AG04450 (cell line): ENCODE results near the gene CEACAM7. TPM values are rescaled to one million over a fixed set of nuclear protein-coding genes. Genes with fewer than 3 reads are reported as not detected.
A peak's percentile ranks its signal among the peaks of the same experiment; 100 is the strongest.

ENCODE experiments used
- CTCF ChIA-PET: fragments of 300-600, 350-600 bp; formaldehyde crosslinking; extraction: SDS; loops from one replicate; lab custom pipeline; 2022; ENCODE audit warnings: antibody characterized with exemption, inconsistent platforms; lab: Charles Lee
- POLR2A ChIA-PET: fragments of 350-600 bp; formaldehyde crosslinking; extraction: SDS; loops from one replicate; lab custom pipeline; 2021; ENCODE audit warnings: antibody characterized with exemption, inconsistent platforms; lab: Yijun Ruan, JAX
- DNase-seq: peaks from one replicate; pipeline ENCODE4 v3.0.0-alpha.2; 2011; ENCODE audit warnings: low read depth, low spot score
- H3K27ac ChIP-seq: one replicate; pipeline ENCODE4 v1.5.1; 2012; ENCODE audit warnings: low read depth, low read length, control low read depth
- H3K27me3 ChIP-seq: one replicate; pipeline ENCODE4 v1.6.0; 2012; ENCODE audit warnings: low read length; ENCODE audit not compliant: control insufficient read depth, insufficient read depth
- H3K4me3 ChIP-seq: 2 replicates; pipeline ENCODE4 v1.5.1; 2011; ENCODE audit warnings: mild to moderate bottlenecking, low read depth, low read length, control low read depth
- H3K9me3 ChIP-seq: 2 replicates; pipeline ENCODE4 v1.5.1; 2012; ENCODE audit warnings: low read length; ENCODE audit not compliant: control insufficient read depth, insufficient read depth
- polyA plus RNA-seq: library from polyadenylated mRNA; depleted of rRNA; stranded (reverse); fragments of >200 nt; gene quantifications from 2 replicates; pipeline ENCODE4 v1.2.3, GENCODE V29; 2011
- TF ChIP-seq, protein P1 (sequence below): IDR thresholded peaks from 2 replicates; pipeline ENCODE4 v1.5.1; 2011; ENCODE audit warnings: low read depth, low read length, control low read depth, inconsistent platforms

Gene CEACAM7
- polyA plus RNA-seq, 1 experiment: not detected

DNA sequence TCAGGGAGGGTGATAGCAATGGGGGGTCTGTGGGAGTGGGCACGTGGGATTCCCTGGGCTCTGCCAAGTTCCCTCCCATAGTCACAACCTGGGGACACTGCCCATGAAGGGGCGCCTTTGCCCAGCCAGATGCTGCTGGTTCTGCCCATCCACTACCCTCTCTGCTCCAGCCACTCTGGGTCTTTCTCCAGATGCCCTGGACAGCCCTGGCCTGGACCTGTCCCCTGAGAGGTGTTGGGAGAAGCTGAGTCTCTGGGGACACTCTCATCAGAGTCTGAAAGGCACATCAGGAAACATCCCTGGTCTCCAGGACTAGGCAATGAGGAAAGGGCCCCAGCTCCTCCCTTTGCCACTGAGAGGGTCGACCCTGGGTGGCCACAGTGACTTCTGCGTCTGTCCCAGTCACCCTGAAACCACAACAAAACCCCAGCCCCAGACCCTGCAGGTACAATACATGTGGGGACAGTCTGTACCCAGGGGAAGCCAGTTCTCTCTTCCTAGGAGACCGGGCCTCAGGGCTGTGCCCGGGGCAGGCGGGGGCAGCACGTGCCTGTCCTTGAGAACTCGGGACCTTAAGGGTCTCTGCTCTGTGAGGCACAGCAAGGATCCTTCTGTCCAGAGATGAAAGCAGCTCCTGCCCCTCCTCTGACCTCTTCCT, 9.3 kb upstream of the CEACAM7 start:
- no peak overlapping the region for H3K4me3 ChIP-seq
- ChIA-PET CTCF (no interaction called here), POLR2A (no interaction called here)
- TF ChIP-seq, protein P1, sequence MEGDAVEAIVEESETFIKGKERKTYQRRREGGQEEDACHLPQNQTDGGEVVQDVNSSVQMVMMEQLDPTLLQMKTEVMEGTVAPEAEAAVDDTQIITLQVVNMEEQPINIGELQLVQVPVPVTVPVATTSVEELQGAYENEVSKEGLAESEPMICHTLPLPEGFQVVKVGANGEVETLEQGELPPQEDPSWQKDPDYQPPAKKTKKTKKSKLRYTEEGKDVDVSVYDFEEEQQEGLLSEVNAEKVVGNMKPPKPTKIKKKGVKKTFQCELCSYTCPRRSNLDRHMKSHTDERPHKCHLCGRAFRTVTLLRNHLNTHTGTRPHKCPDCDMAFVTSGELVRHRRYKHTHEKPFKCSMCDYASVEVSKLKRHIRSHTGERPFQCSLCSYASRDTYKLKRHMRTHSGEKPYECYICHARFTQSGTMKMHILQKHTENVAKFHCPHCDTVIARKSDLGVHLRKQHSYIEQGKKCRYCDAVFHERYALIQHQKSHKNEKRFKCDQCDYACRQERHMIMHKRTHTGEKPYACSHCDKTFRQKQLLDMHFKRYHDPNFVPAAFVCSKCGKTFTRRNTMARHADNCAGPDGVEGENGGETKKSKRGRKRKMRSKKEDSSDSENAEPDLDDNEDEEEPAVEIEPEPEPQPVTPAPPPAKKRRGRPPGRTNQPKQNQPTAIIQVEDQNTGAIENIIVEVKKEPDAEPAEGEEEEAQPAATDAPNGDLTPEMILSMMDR: no peak
- DNase-seq: no peak
- H3K9me3 ChIP-seq: no peaks in the 10 kb centered on the region
- no peak overlapping the region for H3K27ac ChIP-seq
- no peaks in the 10 kb centered on the region for H3K27me3 ChIP-seq

DNA sequence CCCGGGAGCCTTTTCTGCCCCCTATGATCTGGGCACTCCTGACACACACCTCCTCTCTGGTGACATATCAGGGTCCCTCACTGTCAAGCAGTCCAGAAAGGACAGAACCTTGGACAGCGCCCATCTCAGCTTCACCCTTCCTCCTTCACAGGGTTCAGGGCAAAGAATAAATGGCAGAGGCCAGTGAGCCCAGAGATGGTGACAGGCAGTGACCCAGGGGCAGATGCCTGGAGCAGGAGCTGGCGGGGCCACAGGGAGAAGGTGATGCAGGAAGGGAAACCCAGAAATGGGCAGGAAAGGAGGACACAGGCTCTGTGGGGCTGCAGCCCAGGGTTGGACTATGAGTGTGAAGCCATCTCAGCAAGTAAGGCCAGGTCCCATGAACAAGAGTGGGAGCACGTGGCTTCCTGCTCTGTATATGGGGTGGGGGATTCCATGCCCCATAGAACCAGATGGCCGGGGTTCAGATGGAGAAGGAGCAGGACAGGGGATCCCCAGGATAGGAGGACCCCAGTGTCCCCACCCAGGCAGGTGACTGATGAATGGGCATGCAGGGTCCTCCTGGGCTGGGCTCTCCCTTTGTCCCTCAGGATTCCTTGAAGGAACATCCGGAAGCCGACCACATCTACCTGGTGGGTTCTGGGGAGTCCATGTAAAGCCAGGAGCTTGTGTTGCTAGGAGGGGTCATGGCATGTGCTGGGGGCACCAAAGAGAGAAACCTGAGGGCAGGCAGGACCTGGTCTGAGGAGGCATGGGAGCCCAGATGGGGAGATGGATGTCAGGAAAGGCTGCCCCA, 8.5 kb upstream of the CEACAM7 start:
- TF ChIP-seq, protein P1: no peak
- Histone ChIP-seq H3K27me3 (no peaks in the 10 kb centered on the region), H3K27ac (peak overlapping the region; percentile 11), H3K4me3 (no peak overlapping the region), H3K9me3 (no peaks in the 10 kb centered on the region)
- ChIA-PET POLR2A (no interaction called here), CTCF (no interaction called here)
- no peak for DNase-seq

DNA sequence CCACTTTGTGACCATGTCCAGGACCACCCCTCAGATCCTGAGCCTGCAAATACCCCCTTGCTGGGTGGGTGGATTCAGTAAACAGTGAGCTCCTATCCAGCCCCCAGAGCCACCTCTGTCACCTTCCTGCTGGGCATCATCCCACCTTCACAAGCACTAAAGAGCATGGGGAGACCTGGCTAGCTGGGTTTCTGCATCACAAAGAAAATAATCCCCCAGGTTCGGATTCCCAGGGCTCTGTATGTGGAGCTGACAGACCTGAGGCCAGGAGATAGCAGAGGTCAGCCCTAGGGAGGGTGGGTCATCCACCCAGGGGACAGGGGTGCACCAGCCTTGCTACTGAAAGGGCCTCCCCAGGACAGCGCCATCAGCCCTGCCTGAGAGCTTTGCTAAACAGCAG, 7.7 kb upstream of the CEACAM7 start:
- no peak for DNase-seq
- TF ChIP-seq, protein P1: no peak
- ChIA-PET CTCF (no interaction called here), POLR2A (no interaction called here)
- H3K4me3 ChIP-seq: no peak overlapping the region
- no peak overlapping the region for H3K27ac ChIP-seq
- H3K27me3 ChIP-seq: no peaks in the 10 kb centered on the region
- H3K9me3 ChIP-seq: no peaks in the 10 kb centered on the region

- CTCF ChIA-PET: interaction anchor here (1.1 kb wide), 1 partner anchor 53 kb away, joined by 4 read pairs; no protein-coding TSS in a partner anchor
Measured at GRCh38 chr19:41694831-41695635, 7.0 kb upstream of the CEACAM7 start.

More at GRCh38 chr19:41694831-41695635, 7.0 kb upstream of the CEACAM7 start:
- TF ChIP-seq, protein P1: no peak
- Histone ChIP-seq H3K9me3 (no peaks in the 10 kb centered on the region), H3K27ac (no peak overlapping the region), H3K4me3 (no peak overlapping the region), H3K27me3 (no peaks in the 10 kb centered on the region)
- no peak for DNase-seq
- POLR2A ChIA-PET: no interaction called here
